Left ventricle myocardium superior (tissue), 1 donor: ENCODE data around the gene TRMT2B. TPM values are rescaled to one million over a fixed set of nuclear protein-coding genes. Genes with fewer than 3 reads are reported as not detected.

Source experiments
- total RNA-seq: library from RNA; stranded (reverse); fragmentation: NEBNext Ultra II Directional; extraction: Animal tissue kit (Norgen Biotek cat#: 25700); gene quantifications from one replicate; pipeline ENCODE4 v1.2.1, GENCODE V29; 2021
- donor health status: DM: no; HTN: yes; CAD: no; lungs with severe emphysema.

TRMT2B gene
- total RNA-seq, 1 donor from 2014 or later, result 19.2 TPM

Other genes with a start within 250 kb of the TRMT2B start
- gene CSTF2, start 231.7 kb downstream of the TRMT2B start, total RNA-seq, result 7.0 TPM
- not detected for gene NOX1, start 177.8 kb downstream of the TRMT2B start, total RNA-seq
- gene XKRX, start 123.2 kb downstream of the TRMT2B start, total RNA-seq, result not detected
- not detected for gene ARL13A, start 82.4 kb downstream of the TRMT2B start, total RNA-seq
- 0.30 TPM for gene TMEM35A, start 26.8 kb upstream of the TRMT2B start, total RNA-seq
- gene CENPI, start 46.1 kb upstream of the TRMT2B start, total RNA-seq, result 0.27 TPM
- 0.05 TPM for gene DRP2, start 167.7 kb upstream of the TRMT2B start, total RNA-seq
- gene TAF7L, start 239.2 kb upstream of the TRMT2B start, total RNA-seq, result not detected